Left ventricle myocardium inferior (tissue), 1 donor: ENCODE results near the gene LARGE1. TPM values are rescaled to one million over a fixed set of nuclear protein-coding genes. Genes with fewer than 3 reads are reported as not detected.

Experiments
- DNase-seq: peaks from one replicate; pipeline ENCODE4 v3.0.0-alpha.2; 2020
- H3K27ac ChIP-seq: fragments of 200-600 bp; replicated peaks from 2 replicates; pipeline ENCODE4 v1.8.0; 2021
- H3K27me3 ChIP-seq: fragments of 200-600 bp; 2 replicates; pipeline ENCODE4 v1.8.0; 2021; ENCODE audit warnings: low read depth
- H3K36me3 ChIP-seq: fragments of 200-600 bp; 2 replicates; pipeline ENCODE4 v1.8.0; 2021
- H3K4me1 ChIP-seq: fragments of 200-600 bp; 2 replicates; pipeline ENCODE4 v1.8.0; 2021
- H3K4me3 ChIP-seq: fragments of 200-600 bp; 2 replicates; pipeline ENCODE4 v1.8.0; 2021; ENCODE audit warnings: mild to moderate bottlenecking, moderate library complexity
- H3K9me3 ChIP-seq: fragments of 200-600 bp; replicated peaks from 2 replicates; pipeline ENCODE4 v1.8.0; 2021
- intact Hi-C: fragments of 100-400 bp; cut with micrococcal nuclease; formaldehyde crosslinking; loops from one replicate; pipeline ENCODE4 v1.11.0; 2022
- total RNA-seq: library from RNA; stranded (reverse); fragmentation: NEBNext Ultra II Directional; extraction: Animal tissue kit (Norgen Biotek cat#: 25700); gene quantifications from one replicate; pipeline ENCODE4 v1.2.1, GENCODE V29; 2021
- TF ChIP-seq, protein P1 (sequence below): fragments of 200-600 bp; IDR thresholded peaks from 2 replicates; pipeline ENCODE4 v1.8.0; 2021; ENCODE audit warnings: antibody characterized with exemption, mild to moderate bottlenecking, borderline replicate concordance
- donor health status: DM: no; HTN: yes; CAD: no; lungs with severe emphysema.

The LARGE1 gene
- total RNA-seq, 1 donor from 2014 or later, result 117 TPM

DNA sequence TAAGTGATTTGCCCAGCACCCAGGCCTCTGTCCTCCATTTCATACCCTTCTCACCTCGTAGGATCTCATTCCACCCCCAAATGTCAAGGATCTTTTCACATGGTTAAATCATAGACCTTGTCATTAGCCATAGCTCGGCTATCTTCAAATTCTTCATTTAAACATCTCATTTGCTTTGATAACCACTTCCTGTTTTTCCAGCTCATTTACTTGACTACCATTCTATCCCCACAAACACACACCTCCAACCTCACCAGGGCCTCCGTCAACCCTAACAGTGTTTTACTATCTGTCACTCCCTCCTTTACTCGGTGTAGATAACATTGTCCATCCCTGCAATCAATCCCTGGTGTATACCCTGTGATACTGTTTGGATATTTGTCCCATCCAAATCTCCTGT, 36.8 kb upstream of the LARGE1 start:
- Histone ChIP-seq H3K27ac (no peak overlapping the region), H3K36me3 (no peaks in the 10 kb centered on the region), H3K4me3 (no peak overlapping the region), H3K9me3 (no peaks in the 10 kb centered on the region), H3K27me3 (peaks cover 41% of the 10 kb centered on the region), H3K4me1 (no peaks in the 10 kb centered on the region)
- DNase-seq, result no peak
- intact Hi-C loops, result no loop called here
- TF ChIP-seq, protein P1, sequence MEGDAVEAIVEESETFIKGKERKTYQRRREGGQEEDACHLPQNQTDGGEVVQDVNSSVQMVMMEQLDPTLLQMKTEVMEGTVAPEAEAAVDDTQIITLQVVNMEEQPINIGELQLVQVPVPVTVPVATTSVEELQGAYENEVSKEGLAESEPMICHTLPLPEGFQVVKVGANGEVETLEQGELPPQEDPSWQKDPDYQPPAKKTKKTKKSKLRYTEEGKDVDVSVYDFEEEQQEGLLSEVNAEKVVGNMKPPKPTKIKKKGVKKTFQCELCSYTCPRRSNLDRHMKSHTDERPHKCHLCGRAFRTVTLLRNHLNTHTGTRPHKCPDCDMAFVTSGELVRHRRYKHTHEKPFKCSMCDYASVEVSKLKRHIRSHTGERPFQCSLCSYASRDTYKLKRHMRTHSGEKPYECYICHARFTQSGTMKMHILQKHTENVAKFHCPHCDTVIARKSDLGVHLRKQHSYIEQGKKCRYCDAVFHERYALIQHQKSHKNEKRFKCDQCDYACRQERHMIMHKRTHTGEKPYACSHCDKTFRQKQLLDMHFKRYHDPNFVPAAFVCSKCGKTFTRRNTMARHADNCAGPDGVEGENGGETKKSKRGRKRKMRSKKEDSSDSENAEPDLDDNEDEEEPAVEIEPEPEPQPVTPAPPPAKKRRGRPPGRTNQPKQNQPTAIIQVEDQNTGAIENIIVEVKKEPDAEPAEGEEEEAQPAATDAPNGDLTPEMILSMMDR, result no peak

GRCh38 chr22:33952776-33953175, 32.5 kb upstream of the LARGE1 start:
- H3K27me3 ChIP-seq, result peaks cover 74% of the 10 kb centered on the region
- TF ChIP-seq, protein P1, result no peak
- no peaks in the 10 kb centered on the region for H3K36me3 ChIP-seq
- intact Hi-C loops, result no loop called here
- no peak for DNase-seq
- no peak overlapping the region for H3K27ac ChIP-seq
- no peaks in the 10 kb centered on the region for H3K9me3 ChIP-seq
- no peaks in the 10 kb centered on the region for H3K4me1 ChIP-seq
- no peak overlapping the region for H3K4me3 ChIP-seq

DNA sequence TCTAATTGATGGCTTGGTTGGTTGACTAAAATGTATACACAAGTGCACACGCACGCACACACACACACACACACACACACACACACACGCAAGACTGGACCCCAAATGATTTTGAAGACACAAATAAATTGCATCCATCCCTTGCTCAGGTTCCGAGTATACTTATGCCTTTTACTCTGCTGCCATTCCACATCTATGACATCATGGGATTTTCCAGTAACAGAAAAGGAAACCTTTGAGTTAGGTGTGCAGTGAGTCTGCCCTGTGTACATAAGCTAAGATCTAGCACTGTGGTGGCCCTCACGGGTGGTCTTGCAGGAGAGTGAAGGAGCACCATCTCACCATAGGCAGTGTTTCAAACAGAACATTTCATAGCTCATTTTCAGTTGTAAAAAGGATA, 20.5 kb upstream of the LARGE1 start:
- no peak overlapping the region for H3K4me3 ChIP-seq
- TF ChIP-seq, protein P1, result no peak
- DNase-seq, result no peak
- intact Hi-C loops, result no loop called here
- H3K9me3 ChIP-seq, result peaks cover 14% of the 10 kb centered on the region
- no peak overlapping the region for H3K27ac ChIP-seq
- no peaks in the 10 kb centered on the region for H3K4me1 ChIP-seq
- H3K36me3 ChIP-seq, result no peaks in the 10 kb centered on the region
- H3K27me3 ChIP-seq, result peaks cover 35% of the 10 kb centered on the region

DNA sequence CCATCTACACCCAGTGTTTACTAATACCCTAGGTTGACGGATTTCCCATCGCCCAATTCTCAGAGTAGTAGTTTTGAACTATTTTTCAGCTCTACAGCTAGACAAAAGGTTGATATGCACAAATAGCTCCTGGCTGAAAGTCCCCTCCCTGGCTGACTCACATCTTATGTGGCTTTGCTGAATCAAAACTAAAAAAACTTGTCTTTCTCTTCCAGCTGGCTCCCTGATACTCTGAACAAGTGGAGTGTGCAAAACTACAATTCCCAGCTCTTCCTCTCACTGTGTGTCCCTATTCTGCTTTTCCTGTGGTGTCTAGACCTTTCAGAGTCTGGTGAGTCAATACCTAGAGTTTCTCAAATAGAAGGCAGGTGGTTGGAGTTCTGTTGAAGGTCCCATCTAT, 12.7 kb upstream of the LARGE1 start:
- intact Hi-C loops, result no loop called here
- TF ChIP-seq, protein P1, result no peak

DNA sequence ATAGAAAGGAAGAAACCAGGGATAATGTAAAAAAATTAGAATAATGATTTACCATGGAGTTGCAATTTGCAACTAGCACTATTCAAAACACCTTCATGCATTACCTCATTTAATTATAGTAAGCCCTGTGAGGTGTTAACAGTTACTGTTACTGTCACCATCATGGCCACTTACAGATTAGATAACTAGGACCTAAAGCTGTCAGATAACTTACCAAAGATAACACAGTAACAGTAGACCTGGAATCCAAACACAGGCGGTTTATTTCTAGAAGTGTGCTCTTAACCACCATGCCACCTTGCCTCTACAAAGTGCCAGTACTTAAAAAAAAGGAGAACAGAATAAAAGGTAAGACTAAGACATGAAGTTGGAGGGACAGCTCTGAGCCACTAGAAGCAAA, 11.1 kb upstream of the LARGE1 start:
- H3K36me3 ChIP-seq, result no peaks in the 10 kb centered on the region
- H3K9me3 ChIP-seq, result no peaks in the 10 kb centered on the region
- H3K27ac ChIP-seq, result no peak overlapping the region
- intact Hi-C loops, result no loop called here
- TF ChIP-seq, protein P1, result no peak
- no peak overlapping the region for H3K4me3 ChIP-seq
- peaks cover 7% of the 10 kb centered on the region for H3K27me3 ChIP-seq
- H3K4me1 ChIP-seq, result no peaks in the 10 kb centered on the region
- no peak for DNase-seq

More for the DNA sequence above, 12.7 kb upstream of the LARGE1 start:
- Histone ChIP-seq H3K36me3 (no peaks in the 10 kb centered on the region), H3K4me3 (no peak overlapping the region), H3K27ac (no peak overlapping the region), H3K27me3 (peaks cover 18% of the 10 kb centered on the region), H3K4me1 (no peaks in the 10 kb centered on the region), H3K9me3 (no peaks in the 10 kb centered on the region)
- DNase-seq, result no peak

- Histone ChIP-seq H3K4me3 (no peak overlapping the region), H3K36me3 (no peaks in the 10 kb centered on the region), H3K27me3 (no peaks in the 10 kb centered on the region), H3K27ac (no peak overlapping the region), H3K4me1 (peaks cover 13% of the 10 kb centered on the region), H3K9me3 (no peaks in the 10 kb centered on the region)
- DNase-seq, result no peak
- TF ChIP-seq, protein P1, result no peak
- intact Hi-C loops, result no loop called here
Measured at GRCh38 chr22:33927752-33928151, 7.5 kb upstream of the LARGE1 start.
